Tibial artery (tissue), 4 donors: Measurements from ENCODE around the gene PKD2.

Source experiments
- DNase-seq, 2 donors: peaks; one replicate each; pipeline ENCODE4 v3.0.0-alpha.2; 2019
- H3K27ac ChIP-seq, 2 donors: fragments of 200-600 bp; sonication (generic) in 1 of 2; 1 replicate in 1 of 2; 2 replicates in 1 of 2; pipeline ENCODE4 v1.5.1; 2018 to 2019; ENCODE audit warnings: mild to moderate bottlenecking in 1 of 2
- H3K27me3 ChIP-seq, 2 donors: fragments of 200-600 bp; sonication (generic) in 1 of 2; one replicate each; pipeline versions ENCODE4 v1.5.1 to v1.6.0; 2016 to 2019
- H3K36me3 ChIP-seq, 3 donors: fragments of 200-600 bp; sonication (generic) in 2 of 3; one replicate each; pipeline ENCODE4 v1.5.1; 2016 to 2019; ENCODE audit warnings: mild to moderate bottlenecking in 2 of 3
- H3K4me1 ChIP-seq, 4 donors: fragments of 200-600 bp; sonication (generic) in 2 of 4; 1 replicate in 3 of 4; 2 replicates in 1 of 4; pipeline ENCODE4 v1.5.1; 2016 to 2019
- H3K4me3 ChIP-seq, 2 donors: fragments of 200-600 bp; sonication (generic) in 1 of 2; 1 replicate in 1 of 2; 2 replicates in 1 of 2; pipeline ENCODE4 v1.5.1; 2018 to 2019; ENCODE audit warnings: mild to moderate bottlenecking in 2 of 2
- H3K9me3 ChIP-seq, 3 donors: fragments of 200-600 bp; sonication (generic) in 1 of 3; one replicate each; pipeline ENCODE4 v1.5.1; 2016 to 2019
- CTCF ChIP-seq, 2 experiments: fragments of 200-600 bp in 1 of 2; fragments of 450-650 bp in 1 of 2; IDR thresholded peaks; one replicate each; pipeline ENCODE4 v1.5.1; 2017 to 2019; ENCODE audit warnings: antibody characterized with exemption in 2 of 2, mild to moderate bottlenecking in 1 of 2, moderate library complexity in 1 of 2
- intact Hi-C: fragments of 100-400 bp; cut with DNase I; formaldehyde crosslinking; loops from one replicate; pipeline ENCODE4 v1.15.0; 2023; ENCODE audit warnings: low total_unique reads

Gene PKD2

DNA sequence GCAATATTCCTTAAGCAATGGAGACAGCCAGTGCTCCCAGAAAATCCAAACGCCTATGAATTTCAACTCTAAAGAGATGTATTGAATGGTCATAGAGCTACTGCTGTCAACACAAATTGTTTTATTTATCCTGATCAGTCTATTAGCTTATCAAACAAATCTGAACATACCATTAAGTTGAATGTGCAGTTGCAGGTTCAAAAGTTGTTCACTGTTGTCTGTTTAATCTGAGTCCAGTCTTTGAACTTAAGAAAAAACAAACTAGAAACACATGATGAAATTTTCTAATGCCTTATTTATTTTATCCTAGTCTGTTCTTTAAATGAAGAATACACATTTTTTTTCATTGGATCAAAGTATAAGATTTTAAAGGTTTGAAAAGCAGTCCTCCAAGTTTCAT, 73.2 kb downstream of the PKD2 start:
- intact Hi-C loops, result no loop called here
- Histone ChIP-seq H3K4me3 (no peak overlapping the region), H3K27me3 (no peaks in the 10 kb centered on the region), H3K9me3 (no peaks in the 10 kb centered on the region), H3K4me1 (no peaks in the 10 kb centered on the region), H3K27ac (no peak overlapping the region), H3K36me3 (peaks cover 15 to 34% (median 30%) of the 10 kb centered on the region in 3 donors)
- no peak for DNase-seq
- TF ChIP-seq CTCF (IDR thresholded peaks at IDR 0.05), result no peak

- Histone ChIP-seq H3K27me3 (no peaks in the 10 kb centered on the region), H3K4me1 (peaks cover 0 to 16% (median 3%) of the 10 kb centered on the region in 4 donors), H3K4me3 (no peak overlapping the region), H3K27ac (no peak overlapping the region), H3K36me3 (peaks cover 0 to 7% (median 0%) of the 10 kb centered on the region in 3 donors), H3K9me3 (no peaks in the 10 kb centered on the region)
- intact Hi-C loops, result no loop called here
- DNase-seq, result no peak
- no peak for TF ChIP-seq CTCF (IDR thresholded peaks at IDR 0.05)
Observed at GRCh38 chr4:88087004-88087403, 79.6 kb downstream of the PKD2 start.

GRCh38 chr4:88090898-88091297, 83.5 kb downstream of the PKD2 start:
- H3K27ac ChIP-seq, result no peak overlapping the region
- no peak for TF ChIP-seq CTCF (IDR thresholded peaks at IDR 0.05)
- intact Hi-C loops, result no loop called here
- H3K4me1 ChIP-seq, result peaks cover 0 to 28% (median 3%) of the 10 kb centered on the region in 4 donors
- no peaks in the 10 kb centered on the region for H3K36me3 ChIP-seq
- H3K27me3 ChIP-seq, result no peaks in the 10 kb centered on the region
- H3K9me3 ChIP-seq, result no peaks in the 10 kb centered on the region
- DNase-seq, result no peak
- H3K4me3 ChIP-seq, result no peak overlapping the region

DNA sequence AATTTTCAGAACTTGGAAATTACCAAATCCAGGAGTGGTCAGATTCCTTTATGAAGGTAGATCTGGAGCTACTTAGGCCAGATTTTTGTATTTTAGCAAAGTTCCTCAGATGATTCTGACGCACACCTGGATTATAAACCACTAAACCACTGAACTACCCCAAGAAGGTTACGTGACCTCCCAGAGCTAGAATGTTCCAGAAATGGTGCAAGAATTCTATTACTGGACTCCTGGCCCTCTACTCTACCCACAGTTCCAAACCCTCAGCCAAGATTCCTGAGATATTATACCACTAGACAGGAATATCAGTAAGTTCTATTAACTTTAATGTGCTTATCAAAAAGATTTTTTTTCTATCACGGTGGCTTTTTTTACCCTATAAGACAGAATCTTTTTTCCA, 83.9 kb downstream of the PKD2 start:
- H3K27me3 ChIP-seq, result no peaks in the 10 kb centered on the region
- no peaks in the 10 kb centered on the region for H3K9me3 ChIP-seq
- no peak overlapping the region for H3K27ac ChIP-seq
- no peak overlapping the region for H3K4me3 ChIP-seq
- H3K36me3 ChIP-seq, result no peaks in the 10 kb centered on the region
- intact Hi-C loops, result no loop called here
- TF ChIP-seq CTCF (IDR thresholded peaks at IDR 0.05), result no peak
- H3K4me1 ChIP-seq, result peaks cover 0 to 28% (median 3%) of the 10 kb centered on the region in 4 donors
- no peak for DNase-seq

- no peaks in the 10 kb centered on the region for H3K9me3 ChIP-seq
- H3K36me3 ChIP-seq, result no peaks in the 10 kb centered on the region
- no peak overlapping the region for H3K4me3 ChIP-seq
- DNase-seq, result no peak
- peaks cover 0 to 28% (median 3%) of the 10 kb centered on the region in 4 donors for H3K4me1 ChIP-seq
- intact Hi-C loops, result no loop called here
- no peak for TF ChIP-seq CTCF (IDR thresholded peaks at IDR 0.05)
- no peak overlapping the region for H3K27ac ChIP-seq
- H3K27me3 ChIP-seq, result no peaks in the 10 kb centered on the region
Observed at GRCh38 chr4:88093874-88094273, 86.4 kb downstream of the PKD2 start.

DNA sequence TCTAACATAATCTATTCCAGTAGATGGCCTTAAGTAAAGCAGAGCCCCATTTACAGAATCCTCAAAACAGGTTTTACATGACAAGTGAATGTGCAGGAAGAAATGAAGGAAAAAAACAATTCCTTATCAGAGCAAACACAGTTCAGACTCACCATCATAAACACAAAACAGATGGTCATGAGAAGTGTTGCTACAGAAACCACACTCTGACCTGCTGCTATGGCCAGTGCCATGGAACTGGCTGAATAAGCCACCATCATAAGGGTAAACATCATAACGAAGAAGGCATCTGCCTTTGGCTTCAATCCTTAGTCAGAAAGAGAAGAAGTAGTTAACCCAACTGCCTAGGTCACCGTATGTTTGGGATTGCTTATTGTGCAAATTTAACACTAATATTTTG, 89.9 kb downstream of the PKD2 start:
- Histone ChIP-seq H3K27ac (no peak overlapping the region), H3K36me3 (no peaks in the 10 kb centered on the region), H3K9me3 (no peaks in the 10 kb centered on the region), H3K27me3 (no peaks in the 10 kb centered on the region), H3K4me3 (no peak overlapping the region), H3K4me1 (peaks cover 0 to 9% (median 0%) of the 10 kb centered on the region in 4 donors)
- no peak for DNase-seq
- no peak for TF ChIP-seq CTCF (IDR thresholded peaks at IDR 0.05)
- intact Hi-C loops, result no loop called here
